ENCODE measurements around the gene PFDN1.

The PFDN1 gene

DNA sequence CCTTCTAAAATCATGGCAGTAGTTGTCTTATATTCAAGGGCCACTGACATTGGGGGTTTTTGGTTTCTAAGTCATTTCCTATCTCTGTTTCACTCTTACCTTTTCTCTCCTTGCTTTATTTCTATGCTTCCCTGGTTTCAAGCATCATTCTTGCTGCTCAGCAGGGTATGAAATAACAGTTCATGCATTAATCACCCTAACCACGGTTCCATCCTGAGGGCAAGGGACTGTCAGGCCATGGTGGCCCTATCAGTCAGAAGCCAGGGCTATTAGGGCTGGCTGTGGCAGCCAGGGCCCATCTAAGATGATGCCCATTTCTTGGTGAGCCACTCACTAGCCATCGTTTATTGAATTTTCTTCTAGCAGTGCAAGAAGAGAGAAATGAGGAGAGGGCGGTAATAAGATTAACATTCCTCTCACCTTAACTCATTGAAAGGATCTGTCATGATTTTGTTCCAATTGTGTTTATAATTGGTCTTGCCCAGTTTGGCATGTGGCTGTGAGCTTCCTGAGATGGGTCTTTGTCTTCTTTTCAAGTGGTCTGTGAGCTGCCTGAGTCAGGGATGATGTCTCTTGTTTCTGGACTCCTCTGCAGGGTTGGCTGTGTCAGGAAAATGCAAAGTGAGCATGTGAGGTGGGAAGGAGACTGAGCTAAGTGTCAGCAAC lies 82.7 kb downstream of the PFDN1 start:
- TF ChIP-seq CEBPB (IDR thresholded peaks at IDR 0.05) (no peak), NFIC (IDR thresholded peaks at IDR 0.05) (0 out of 2 replicates have a peak, but pooled peaks have one; percentile 2), TAF1 (IDR thresholded peaks at IDR 0.05; ENCODE audit: low read depth) (no peak), TEAD4 (IDR thresholded peaks at IDR 0.05) (peak; percentile 33; the same call in 1 of the 2 replicates)

DNA sequence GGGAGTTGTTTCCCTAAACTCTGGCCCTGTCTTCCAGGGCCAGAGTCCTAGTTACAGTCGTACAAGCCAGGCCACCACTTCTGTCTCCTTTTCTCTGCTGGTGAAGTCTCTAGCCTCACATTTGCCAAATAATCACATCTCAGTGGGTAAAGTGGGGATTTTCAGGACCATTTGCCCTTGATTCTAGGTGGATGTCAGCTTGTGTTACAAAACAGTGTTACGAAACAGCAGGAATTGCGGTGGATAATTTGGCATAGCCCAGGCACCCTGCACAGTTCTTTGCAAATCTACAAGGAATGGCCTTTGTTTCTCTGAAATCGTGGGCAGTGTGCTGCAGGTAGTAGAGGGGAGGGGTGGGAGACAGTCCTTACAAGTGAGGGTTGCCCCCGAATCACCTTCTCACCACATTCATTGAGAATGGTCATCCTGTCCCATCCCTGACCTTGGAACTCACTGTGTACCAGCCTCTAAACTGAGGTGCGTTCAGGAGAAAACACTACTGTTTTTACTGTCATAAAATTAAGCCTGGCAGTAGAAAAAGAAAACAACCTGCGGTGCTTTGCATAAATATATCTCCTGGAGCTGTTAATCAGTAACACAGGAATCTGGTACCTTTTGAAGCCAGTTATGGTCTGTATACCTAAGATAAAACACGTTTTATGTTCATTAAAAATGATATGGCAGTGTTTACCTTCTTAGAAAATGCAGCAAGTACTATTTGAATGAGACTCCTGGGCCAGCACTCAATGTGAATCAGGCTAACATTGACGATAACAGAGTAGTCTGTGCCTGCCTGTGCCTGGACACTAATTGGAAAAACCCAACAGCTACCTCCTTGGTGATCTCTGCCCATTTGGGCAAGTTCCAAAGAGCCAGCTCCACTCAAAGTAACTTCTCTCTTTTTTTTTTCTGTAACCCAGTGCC lies 83.6 kb downstream of the PFDN1 start:
- TF ChIP-seq NFIC (IDR thresholded peaks at IDR 0.05) = peak; percentile 12; the same call in 1 of the 2 replicates
- TF ChIP-seq CEBPB (IDR thresholded peaks at IDR 0.05) = peak; percentile 74
- TF ChIP-seq CREB1 (IDR thresholded peaks at IDR 0.05; ENCODE audit: low read depth) = no peak
- TF ChIP-seq, protein P1, sequence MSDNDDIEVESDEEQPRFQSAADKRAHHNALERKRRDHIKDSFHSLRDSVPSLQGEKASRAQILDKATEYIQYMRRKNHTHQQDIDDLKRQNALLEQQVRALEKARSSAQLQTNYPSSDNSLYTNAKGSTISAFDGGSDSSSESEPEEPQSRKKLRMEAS (IDR thresholded peaks at IDR 0.05) = no peak
- TF ChIP-seq YY1 (IDR thresholded peaks at IDR 0.05; ENCODE audit: low read depth) = no peak
- TF ChIP-seq EGR1 (IDR thresholded peaks at IDR 0.05) = no peak
- no peak for TF ChIP-seq TCF12 (IDR thresholded peaks at IDR 0.05; ENCODE audit: low read depth)
- no peak for TF ChIP-seq ZBTB7A (IDR thresholded peaks at IDR 0.05; ENCODE audit: low read depth)
- no peak for TF ChIP-seq USF1 (IDR thresholded peaks at IDR 0.05)
- TF ChIP-seq REST (IDR thresholded peaks at IDR 0.05; ENCODE audit: low read depth) = no peak

- TF ChIP-seq ZBTB7A (IDR thresholded peaks at IDR 0.05; ENCODE audit: low read depth) = no peak
- TF ChIP-seq NFIC (IDR thresholded peaks at IDR 0.05) = no peak
- TF ChIP-seq TAF1 (IDR thresholded peaks at IDR 0.05; ENCODE audit: low read depth) = no peak
- TF ChIP-seq, protein P1 (IDR thresholded peaks at IDR 0.05) = no peak
- TF ChIP-seq EGR1 (IDR thresholded peaks at IDR 0.05) = no peak
- TF ChIP-seq YY1 (IDR thresholded peaks at IDR 0.05; ENCODE audit: low read depth) = no peak
- TF ChIP-seq RAD21 (IDR thresholded peaks at IDR 0.05; ENCODE audit: low read depth) = no peak
- TF ChIP-seq USF1 (IDR thresholded peaks at IDR 0.05) = no peak
- no peak for TF ChIP-seq TEAD4 (IDR thresholded peaks at IDR 0.05)
- TF ChIP-seq REST (IDR thresholded peaks at IDR 0.05; ENCODE audit: low read depth) = no peak
- no peak for TF ChIP-seq CREB1 (IDR thresholded peaks at IDR 0.05; ENCODE audit: low read depth)
- TF ChIP-seq TCF12 (IDR thresholded peaks at IDR 0.05; ENCODE audit: low read depth) = no peak
- TF ChIP-seq FOXM1 (IDR thresholded peaks at IDR 0.05; ENCODE audit: borderline replicate concordance, low read depth) = no peak
- TF ChIP-seq CEBPB (IDR thresholded peaks at IDR 0.05) = no peak
These were observed 85.4 kb downstream of the PFDN1 start for GRCh38 chr5:140217299-140218026.

- no peak for TF ChIP-seq FOXM1 (IDR thresholded peaks at IDR 0.05; ENCODE audit: borderline replicate concordance, low read depth)
- no peak for TF ChIP-seq CEBPB (IDR thresholded peaks at IDR 0.05)
- no peak for TF ChIP-seq YY1 (IDR thresholded peaks at IDR 0.05; ENCODE audit: low read depth)
These were observed 86.3 kb downstream of the PFDN1 start for GRCh38 chr5:140216478-140217074.

GRCh38 chr5:140215276-140215675 lies 87.6 kb downstream of the PFDN1 start:
- TF ChIP-seq TCF12 (IDR thresholded peaks at IDR 0.05; ENCODE audit: low read depth) = no peak
- no peak for TF ChIP-seq CEBPB (IDR thresholded peaks at IDR 0.05)
- TF ChIP-seq EP300 (IDR thresholded peaks at IDR 0.05; ENCODE audit: borderline replicate concordance) = no peak
- TF ChIP-seq EGR1 (IDR thresholded peaks at IDR 0.05) = no peak

Measured in Ishikawa (cell line).